HG03280 (cell line): ENCODE measurements around the gene FRMPD4.

Experiments
- ATAC-seq: cut with Tn5 transposase; IDR thresholded peaks from one replicate; pipeline ENCODE4 v1.9.1; 2021; ENCODE audit warnings: mild to moderate bottlenecking, moderate library complexity; ENCODE audit not compliant: unreplicated experiment

The FRMPD4 gene

GRCh38 chrX:12210196-12210815, 72.0 kb downstream of the FRMPD4 start:
- ATAC-seq = no peak

GRCh38 chrX:12210971-12211370, 72.7 kb downstream of the FRMPD4 start:
- no peak for ATAC-seq

DNA sequence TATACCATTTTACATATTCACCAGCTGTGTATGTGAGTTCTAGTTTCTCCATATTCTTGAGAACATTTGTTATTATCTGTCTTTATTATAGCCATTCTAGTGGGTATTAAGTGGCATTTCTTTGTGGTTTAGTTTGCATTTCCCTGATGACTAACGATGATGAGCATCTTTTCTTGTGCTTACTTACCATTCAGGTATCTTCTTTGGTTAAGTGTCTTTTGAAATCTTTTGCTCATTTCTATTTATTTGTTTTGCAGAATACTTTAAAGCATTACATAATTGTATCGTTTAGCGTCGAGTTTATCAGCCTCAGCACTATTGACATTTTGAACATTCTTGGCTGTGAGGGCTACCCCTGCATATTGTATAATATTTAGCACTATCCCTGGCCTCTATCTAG, 85.4 kb downstream of the FRMPD4 start:
- no peak for ATAC-seq

DNA sequence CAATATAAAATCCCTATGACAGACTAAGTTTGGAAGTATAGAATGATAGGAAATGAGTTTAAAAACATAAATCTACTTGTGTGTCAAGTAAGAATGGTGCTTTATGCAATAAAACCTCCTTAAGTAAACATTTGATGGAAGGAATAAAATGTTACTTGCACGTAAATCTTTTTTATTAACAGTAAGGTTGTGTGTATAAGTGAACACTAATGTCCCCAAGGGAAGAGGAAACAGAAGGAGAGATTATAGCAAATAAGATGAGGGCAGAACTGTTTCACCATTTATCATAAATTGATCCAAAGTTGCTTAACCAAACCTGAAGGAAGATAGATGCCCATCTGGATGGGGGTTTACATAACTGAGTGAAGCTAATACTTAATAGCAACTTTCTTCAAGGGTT, 86.8 kb downstream of the FRMPD4 start:
- ATAC-seq = no peak

GRCh38 chrX:12227412-12228041, 89.3 kb downstream of the FRMPD4 start:
- no peak for ATAC-seq

- no peak for ATAC-seq
Measured at GRCh38 chrX:12228862-12229261, 90.6 kb downstream of the FRMPD4 start.

GRCh38 chrX:12229986-12230385, 91.7 kb downstream of the FRMPD4 start:
- no peak for ATAC-seq

- no peak for ATAC-seq
Measured at GRCh38 chrX:12234534-12235329, 96.5 kb downstream of the FRMPD4 start.

- no peak for ATAC-seq
Measured at GRCh38 chrX:12236156-12236555, 97.9 kb downstream of the FRMPD4 start.

- ATAC-seq = no peak
Measured at GRCh38 chrX:12237131-12237530, 98.9 kb downstream of the FRMPD4 start.

- ATAC-seq = no peak
Measured at GRCh38 chrX:12237771-12238170, 99.5 kb downstream of the FRMPD4 start.

DNA sequence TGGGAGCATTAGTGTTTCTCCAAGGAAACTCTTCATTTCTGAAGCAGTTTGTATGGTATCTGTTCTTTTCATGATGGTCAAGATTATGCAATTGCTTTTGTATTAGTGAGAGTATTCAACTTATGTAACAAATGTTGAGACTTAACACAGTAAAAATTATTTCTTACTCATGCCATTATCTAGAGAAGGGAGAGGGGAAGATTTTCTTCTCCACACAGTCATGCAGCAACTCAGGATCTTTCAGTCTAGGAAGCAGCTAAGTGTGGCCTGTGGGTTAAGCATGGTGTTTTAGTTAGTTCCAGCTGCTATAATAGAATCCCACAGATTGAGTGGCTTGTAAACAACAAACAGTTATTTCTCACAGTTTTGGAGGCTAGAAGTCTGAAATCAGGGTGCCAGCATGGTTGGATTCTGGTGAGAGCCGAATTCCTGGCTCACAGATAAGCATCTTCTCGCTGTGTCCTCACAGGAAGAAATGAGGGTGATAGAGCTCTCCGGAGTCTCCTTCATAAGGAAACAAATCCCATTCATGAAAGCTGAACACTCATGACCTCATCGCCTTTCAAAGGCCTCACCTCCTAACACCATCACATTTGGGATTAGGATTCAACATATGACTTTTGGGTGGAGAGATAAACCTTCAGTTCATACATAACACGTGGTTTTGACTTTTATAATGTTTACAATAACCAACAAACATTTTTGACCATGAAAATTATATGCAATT, 101.2 kb downstream of the FRMPD4 start:
- ATAC-seq = no peak

DNA sequence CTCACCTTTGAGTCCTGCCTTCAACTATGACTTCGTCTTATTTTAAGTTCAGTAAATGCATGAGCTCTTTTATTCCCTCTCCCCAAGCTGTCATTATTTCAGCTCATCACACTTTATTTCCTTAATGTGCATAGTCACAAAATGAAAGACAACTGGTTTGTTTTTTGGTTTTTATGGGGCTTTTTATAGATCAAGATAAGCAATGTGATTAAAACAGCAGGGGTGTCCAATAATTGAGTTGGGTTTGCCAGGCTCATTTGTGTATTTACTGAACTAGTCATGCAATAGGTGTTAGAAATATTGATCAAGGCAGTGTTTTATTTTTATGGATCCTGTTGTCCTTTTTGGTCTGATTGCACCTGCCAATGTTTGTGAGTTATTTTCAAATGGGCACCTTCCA, 102.2 kb downstream of the FRMPD4 start:
- no peak for ATAC-seq

GRCh38 chrX:12241026-12241425, 102.8 kb downstream of the FRMPD4 start:
- no peak for ATAC-seq

DNA sequence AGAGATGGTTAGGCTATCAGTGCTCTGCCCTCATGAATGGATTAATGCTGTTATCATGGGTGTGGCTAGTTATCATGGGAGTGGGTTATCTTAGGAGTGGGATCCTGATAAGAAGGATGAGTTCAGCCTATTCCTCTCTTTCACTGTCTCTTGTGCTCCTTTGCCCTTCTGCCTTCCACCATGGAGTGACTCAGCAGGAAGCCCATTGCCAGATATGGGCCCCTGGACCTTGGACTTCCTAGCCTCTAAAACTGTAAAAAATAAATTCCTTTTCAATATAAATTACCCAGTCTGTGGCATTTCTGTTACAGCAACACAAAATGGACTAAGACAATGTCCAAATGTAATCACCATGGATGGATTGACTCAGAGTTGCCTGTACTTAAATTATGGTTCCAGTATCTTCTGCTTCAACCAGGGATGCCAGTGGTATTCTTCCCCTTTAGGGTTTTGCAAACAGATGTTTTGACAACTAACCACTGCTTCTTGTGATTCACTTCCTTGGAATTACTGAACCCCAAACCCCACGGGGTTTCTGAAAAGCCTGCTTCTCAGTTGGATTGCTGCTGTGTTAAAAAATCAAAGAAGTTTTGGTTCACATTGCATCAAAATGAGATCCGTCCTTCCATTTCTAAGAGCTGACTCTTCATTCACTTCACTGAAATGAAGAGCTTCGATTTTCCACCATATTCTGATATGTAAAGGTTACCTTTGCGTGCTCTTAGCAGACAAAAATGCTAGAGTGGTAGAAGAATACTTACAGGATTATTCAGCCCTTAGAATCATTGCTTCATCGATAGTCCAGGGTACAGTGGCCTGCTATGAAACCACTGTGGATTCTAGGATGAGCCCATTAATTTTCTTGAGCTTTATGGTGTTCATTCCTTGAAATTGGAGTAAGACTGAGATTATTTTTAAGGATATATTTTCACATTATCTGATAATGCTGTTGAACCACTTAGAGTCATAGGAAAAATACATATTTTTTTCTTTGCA, 107.7 kb downstream of the FRMPD4 start:
- no peak for ATAC-seq

- ATAC-seq = no peak
Measured at GRCh38 chrX:12249997-12250396, 111.7 kb downstream of the FRMPD4 start.

DNA sequence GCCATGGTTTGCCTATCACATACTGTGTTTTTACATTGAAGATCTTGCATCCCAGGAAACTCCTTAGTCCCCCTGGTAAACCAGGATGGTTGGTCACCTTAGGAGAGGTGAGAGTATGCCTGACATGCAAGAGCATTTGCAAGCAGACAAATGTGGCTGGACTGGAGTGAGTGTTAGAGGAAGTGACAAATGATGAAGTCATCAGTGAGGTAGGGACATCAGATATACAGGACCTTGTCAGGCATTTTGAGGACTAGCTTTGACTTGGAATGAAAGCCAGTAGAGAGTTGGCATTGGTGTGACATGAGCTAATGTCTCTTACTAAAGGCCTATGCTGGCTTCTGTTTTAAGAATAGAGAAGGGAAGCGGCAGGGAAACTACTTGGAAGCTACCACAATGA, 124.9 kb downstream of the FRMPD4 start:
- no peak for ATAC-seq

DNA sequence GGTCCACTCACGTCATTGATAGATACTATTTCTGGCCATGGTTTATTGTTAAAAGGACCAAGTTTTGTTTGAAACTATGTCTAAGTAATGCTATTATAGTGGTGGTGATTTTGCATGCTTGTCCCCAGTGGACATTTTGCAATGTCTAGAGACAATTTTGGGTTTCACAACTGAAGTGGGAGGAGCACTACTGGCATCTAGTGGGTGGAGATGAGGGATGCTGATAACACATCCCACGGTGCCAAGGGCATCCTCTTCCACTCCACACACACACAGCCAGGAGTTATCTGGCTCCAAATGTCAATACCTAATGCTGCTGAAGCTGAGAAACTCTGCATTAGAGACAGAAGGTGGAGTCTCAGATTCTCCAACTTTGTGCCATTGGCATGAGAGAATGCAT, 131.2 kb downstream of the FRMPD4 start:
- ATAC-seq = no peak

DNA sequence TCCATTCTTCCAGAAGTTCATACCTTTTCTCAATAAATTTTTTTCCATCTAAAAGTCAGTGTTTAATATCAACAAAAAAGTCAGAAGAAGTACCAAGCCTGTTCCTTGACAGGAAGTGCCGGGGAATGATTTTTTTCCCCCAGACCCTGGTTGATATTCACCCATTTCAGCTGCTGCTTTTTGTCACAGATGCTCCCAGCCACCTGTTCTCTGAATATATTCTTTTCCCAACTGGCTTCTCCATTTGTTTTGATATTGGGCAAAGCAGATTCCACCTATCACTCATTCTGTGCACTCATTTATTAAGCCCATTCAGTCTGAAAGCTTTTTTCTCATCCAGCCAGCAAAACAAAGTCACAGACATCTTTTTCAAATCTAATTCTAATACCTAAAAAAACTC, 139.9 kb downstream of the FRMPD4 start:
- no peak for ATAC-seq

- ATAC-seq = no peak
Measured at GRCh38 chrX:12282991-12283390, 144.7 kb downstream of the FRMPD4 start.
